GM19351 (cell line): ENCODE measurements around the gene CLCN1.

Source experiments
- ATAC-seq: cut with Tn5 transposase; IDR thresholded peaks from one replicate; pipeline ENCODE4 v1.9.1; 2021; ENCODE audit warnings: mild to moderate bottlenecking, moderate library complexity; ENCODE audit not compliant: unreplicated experiment

The CLCN1 gene

GRCh38 chr7:143362131-143363015 lies 46.5 kb downstream of the CLCN1 start, which contains the start of gene FAM131B:
FAM131B (minus strand) TSS chr7:143362713; CDS start chr7:143362603, 110 bp downstream.
- peak; percentile 45 for ATAC-seq

DNA sequence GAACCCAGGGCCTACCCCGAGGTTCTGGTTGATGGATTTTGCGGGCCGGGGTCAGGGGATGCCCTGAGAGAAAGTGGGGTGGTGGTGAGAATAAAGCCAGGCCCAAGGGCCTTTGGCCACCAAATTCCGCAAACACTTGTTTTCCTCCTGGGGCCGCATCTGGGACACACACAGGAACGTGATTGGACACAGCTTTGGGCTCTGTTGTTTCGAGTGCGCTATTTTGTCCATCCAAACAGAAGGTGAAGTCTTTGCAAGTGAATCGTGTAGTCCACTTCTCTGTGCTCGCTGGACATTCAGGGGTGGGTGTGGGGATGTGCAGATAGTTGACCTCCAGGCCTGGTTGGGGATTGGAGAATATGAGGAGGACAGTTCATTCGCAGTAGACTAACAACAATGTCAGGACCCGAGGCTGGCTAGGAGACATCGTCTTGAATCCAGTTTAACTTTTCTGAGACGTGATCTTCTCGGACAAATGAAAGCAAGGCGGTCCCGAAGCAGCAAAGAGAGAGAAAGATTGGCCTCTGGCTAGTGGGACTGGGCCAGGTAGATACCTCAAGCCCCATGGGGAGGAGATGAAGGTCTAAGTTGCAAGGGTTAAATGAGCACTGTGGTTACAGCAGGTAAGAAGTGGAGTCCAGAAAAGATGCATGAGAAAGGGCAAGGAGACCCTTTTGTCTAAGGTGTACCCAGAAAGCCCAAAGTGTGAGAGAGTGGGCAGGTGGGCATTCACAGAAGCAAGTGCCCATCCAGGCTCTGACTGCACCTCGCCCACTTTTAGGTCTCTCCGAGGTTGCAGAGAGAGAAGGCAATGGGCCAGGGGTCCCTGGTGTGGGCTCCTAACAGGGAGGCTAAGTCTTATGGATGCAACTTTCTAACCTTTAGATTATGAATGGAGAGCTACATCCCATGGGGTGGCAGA lies 47.4 kb downstream of the CLCN1 start:
- no peak for ATAC-seq

DNA sequence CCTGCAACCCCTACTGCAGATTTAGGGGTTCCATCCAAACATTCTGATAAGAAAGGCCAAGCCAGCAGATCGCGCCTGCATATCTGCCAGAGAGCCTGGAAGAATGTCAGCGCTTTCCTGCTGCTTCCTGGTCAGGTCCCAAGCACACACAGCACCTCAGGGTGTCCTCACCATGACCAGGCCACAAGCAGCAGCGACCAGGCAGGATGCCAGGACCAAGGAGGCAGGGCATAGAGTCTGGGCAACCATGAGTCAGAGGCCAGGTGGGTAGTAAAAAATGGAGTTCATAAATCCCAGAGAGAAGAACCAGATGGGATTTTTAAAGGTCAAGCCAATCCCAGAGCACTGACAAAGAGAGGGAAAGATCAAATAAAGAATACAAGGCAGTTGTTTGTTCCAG lies 52.1 kb downstream of the CLCN1 start:
- no peak for ATAC-seq

DNA sequence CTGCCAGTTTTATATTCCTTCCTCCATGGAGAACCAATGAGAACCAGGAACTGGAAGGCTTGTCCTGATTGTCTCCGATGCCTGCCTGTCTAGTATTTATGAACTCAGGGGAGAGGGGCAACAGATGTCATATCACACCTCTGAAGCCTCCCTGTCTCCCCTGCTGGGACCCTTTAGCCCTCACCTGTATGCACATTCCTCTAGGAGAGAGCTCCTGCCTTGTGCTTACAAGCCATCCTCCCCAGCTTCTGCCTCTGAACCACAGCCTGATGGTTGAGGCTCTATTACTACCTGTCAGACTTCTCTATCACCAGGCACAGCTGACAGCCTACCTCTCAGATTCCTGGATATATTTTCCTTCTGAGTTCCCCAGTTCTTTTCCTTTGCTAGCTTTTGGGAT lies 52.5 kb downstream of the CLCN1 start:
- no peak for ATAC-seq

- ATAC-seq, result no peak
Measured at GRCh38 chr7:143369678-143370651, 54.1 kb downstream of the CLCN1 start.

GRCh38 chr7:143372070-143372469 lies 56.2 kb downstream of the CLCN1 start:
- ATAC-seq, result no peak

DNA sequence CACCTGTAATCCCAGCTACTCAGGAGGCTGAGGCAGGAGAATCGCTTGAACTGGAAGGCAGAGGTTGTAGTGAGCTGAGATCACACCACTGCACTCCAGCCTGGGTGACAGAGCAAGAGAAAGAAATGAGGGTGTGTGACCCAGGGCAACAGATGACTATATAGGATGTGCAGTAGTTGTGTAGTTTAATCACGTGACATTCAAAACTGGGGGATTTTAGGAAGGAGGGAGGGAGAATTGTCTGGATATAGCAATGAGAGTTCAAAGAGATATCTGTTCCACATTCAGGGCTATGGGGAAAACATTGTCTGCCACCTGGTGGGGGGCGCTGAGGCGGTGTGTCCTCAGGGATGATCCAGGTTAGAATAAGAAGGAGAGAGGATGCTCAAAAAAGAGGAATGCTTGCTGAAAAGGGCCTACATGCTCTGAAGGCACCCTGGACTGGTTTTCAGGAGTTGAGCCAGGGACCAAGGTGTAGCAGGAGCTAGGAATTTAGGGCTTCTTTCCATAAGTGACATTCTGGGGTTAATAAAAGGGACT lies 57.4 kb downstream of the CLCN1 start:
- ATAC-seq, result no peak

DNA sequence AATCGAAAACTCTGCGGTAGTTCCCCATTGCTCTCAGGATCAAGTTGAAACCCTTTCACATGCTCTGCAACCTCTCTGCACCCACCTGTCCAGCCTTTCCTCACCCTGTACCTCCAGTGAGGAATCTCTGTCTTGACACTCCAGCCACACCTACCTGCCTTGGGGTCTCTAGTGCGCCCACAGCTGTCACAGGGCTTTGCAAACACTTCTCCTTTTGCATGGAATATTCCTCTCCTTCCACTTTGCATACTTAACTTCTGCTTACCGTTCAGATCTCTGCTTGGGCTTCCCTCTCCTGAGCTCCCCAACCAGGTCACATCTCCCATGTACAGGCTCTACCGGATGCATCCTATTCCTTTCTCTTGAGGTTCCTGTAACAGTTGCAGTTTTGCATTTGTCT lies 58.6 kb downstream of the CLCN1 start:
- no peak for ATAC-seq

- ATAC-seq, result no peak
Measured at GRCh38 chr7:143375298-143376034, 59.6 kb downstream of the CLCN1 start.

DNA sequence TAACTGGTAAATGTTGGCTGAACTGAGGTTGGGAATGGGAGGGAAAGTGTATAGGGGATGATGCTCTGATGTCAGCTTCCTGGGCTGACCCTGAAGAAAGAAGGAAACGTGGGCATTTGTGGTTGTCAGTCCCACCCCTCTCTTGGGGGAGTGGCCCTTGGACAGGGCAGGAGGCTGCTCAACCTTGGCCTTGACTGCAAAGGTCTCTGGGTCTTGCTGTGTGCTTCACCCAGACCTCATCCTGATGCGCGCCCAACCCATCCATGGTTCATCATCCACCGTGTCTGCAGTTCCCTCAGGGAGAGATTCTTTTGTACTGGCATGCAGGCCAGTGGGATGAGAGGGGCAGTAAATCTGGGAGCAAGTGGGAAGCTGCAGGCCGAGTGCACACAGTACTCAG lies 60.5 kb downstream of the CLCN1 start:
- ATAC-seq, result no peak

GRCh38 chr7:143379611-143380259 lies 63.8 kb downstream of the CLCN1 start:
- ATAC-seq, result no peak

DNA sequence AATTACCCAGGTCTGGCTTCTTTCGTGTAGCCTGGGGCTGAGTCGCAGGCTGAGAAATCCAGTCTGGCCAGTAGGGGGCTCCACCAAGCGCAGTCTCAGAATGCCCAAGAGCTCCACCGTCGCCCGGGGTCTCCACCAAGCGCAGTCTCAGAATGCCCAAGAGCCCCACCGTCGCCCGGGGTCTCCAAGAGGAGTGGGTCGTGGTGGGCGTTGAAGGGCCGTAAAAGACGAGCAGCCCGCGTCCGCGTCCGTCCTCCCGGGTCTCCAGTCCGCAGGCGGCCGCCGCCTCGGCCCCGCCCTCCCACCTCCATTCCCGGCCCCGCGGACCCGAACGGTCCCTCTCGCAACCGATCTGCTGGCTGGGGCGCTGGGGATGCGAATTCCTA lies 64.3 kb downstream of the CLCN1 start:
- peak; percentile 56 for ATAC-seq

GRCh38 chr7:143380646-143381426 lies 64.9 kb downstream of the CLCN1 start, which contains the start of gene ZYX:
ZYX (plus strand) TSS chr7:143381345; CDS start chr7:143381572, 227 bp downstream.
- peak; percentile 72 for ATAC-seq

GRCh38 chr7:143381427-143382125 lies 65.7 kb downstream of the CLCN1 start:
- ATAC-seq, result peak; percentile 17

DNA sequence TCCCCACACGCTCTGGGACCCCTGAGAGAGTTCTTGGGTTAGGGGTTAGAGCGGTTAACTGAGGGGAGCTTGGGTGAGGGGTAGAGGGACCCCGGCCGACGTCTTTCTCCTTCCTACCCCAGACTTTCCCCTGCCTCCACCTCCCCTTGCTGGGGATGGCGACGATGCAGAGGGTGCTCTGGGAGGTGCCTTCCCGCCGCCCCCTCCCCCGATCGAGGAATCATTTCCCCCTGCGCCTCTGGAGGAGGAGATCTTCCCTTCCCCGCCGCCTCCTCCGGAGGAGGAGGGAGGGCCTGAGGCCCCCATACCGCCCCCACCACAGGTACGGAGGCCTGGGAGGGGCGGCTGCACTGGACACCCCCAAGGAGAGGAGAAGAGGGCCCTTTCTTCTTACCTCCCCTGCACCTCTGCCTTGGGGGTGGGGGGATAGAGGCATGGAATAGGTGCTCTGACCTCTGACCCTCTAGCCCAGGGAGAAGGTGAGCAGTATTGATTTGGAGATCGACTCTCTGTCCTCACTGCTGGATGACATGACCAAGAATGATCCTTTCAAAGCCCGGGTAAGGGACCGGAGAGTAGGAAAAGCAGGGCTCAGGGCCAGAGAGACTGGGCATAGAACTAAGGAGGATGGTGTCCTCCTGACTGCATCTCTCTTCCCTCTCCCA lies 66.3 kb downstream of the CLCN1 start:
- no peak for ATAC-seq

DNA sequence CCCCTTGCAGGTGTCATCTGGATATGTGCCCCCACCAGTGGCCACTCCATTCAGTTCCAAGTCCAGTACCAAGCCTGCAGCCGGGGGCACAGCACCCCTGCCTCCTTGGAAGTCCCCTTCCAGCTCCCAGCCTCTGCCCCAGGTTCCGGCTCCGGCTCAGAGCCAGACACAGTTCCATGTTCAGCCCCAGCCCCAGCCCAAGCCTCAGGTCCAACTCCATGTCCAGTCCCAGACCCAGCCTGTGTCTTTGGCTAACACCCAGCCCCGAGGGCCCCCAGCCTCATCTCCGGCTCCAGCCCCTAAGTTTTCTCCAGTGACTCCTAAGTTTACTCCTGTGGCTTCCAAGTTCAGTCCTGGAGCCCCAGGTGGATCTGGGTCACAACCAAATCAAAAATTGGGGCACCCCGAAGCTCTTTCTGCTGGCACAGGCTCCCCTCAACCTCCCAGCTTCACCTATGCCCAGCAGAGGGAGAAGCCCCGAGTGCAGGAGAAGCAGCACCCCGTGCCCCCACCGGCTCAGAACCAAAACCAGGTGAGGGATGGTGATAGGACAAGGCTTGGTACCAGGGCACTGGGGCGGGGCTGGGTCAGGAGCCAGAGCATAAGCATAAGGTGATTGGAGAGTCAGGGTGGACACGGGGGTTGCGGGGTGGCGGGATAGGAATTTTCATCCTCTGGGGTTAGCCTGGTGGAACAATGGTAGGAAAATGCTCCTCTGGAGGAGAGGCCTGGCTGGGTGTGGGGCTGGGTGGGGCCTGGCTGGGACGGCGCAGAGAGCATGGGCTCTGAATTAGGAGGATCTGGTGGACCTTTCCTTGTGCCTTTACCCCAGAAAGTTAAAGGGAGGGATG lies 67.1 kb downstream of the CLCN1 start:
- ATAC-seq, result no peak
